Measurements from ENCODE around the gene KRTAP5-11. TPM values are rescaled to one million over a fixed set of nuclear protein-coding genes. Genes with fewer than 3 reads are reported as not detected.

KRTAP5-11 gene
- total and polyA plus RNA-seq, 2 donors (not counting 3 experiments of a cell fraction or from before 2014, with no cell fraction given), result not detected

DNA sequence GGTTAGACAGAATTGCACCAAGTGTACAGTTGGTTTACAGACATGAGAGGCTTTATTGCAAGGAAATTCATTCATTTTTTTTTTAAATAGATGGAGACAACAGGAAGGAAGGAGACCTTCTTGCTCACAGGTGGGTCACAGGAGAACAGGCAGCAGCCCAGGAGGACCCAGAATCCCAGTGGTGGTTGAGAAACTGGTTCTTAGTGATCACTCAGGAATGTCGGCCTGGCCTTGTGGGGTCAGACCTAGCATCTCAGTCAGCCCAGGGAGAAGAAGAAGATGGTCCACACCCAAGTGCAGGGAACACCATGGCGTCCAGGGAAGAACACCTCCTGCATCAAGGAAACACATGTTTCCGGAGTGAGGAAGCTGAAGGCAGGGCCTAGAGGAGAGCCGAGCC is 849 bp downstream of the KRTAP5-11 start:
- Histone ChIP-seq H3K9me3 (replicated peaks; ENCODE audit: control insufficient read depth, insufficient read depth, low read length) (no peaks in the 10 kb centered on the region), H3K4me2 (ENCODE audit: insufficient read depth, low read length) (no peak overlapping the region), H4K20me1 (replicated peaks; ENCODE audit: control insufficient read depth, extremely low read depth, insufficient read depth, low read length) (no peaks in the 10 kb centered on the region), H3K36me3 (ENCODE audit: control insufficient read depth in 2 of 2, extremely low read depth in 1 of 2, insufficient read depth in 2 of 2, low read length in 2 of 2) (no peaks in the 10 kb centered on the region), H3K27ac (ENCODE audit: insufficient read depth, low read depth, low read length) (no peak overlapping the region), H2AFZ (ENCODE audit: low read depth, low read length) (no peak overlapping the region), H3K9ac (replicated peaks; ENCODE audit: extremely low read depth, insufficient read depth, low read length) (no peak overlapping the region), H3K4me1 (ENCODE audit: control insufficient read depth, extremely low read depth, insufficient read depth, low read length) (no peaks in the 10 kb centered on the region), H3K4me3 (replicated peaks in 1 of 3; ENCODE audit: insufficient read depth in 1 of 3, low read depth in 1 of 3, low read length in 3 of 3) (no peak overlapping the region), H3K9me1 (replicated peaks; ENCODE audit: control insufficient read depth, extremely low read depth, insufficient read depth, low read length) (no peaks in the 10 kb centered on the region), H3K79me2 (ENCODE audit: control insufficient read depth, insufficient read depth, low read length) (no peaks in the 10 kb centered on the region), H3K27me3 (ENCODE audit: control insufficient read depth in 2 of 2, insufficient read depth in 2 of 2, low read length in 2 of 2) (no peaks in the 10 kb centered on the region)
- POLR2A ChIA-PET, result no interaction called here
- intact Hi-C loops (cut with micrococcal nuclease), result loop anchor here (10.0 kb wide), 1 partner anchor 97 kb away; no protein-coding TSS in a partner anchor
- no peak for FAIRE-seq
- CTCF ChIA-PET, result interaction anchor here (1.2 kb wide), 1 partner anchor 19 kb away, joined by 3 read pairs; no protein-coding TSS in a partner anchor
- dilution Hi-C loops (cut with MboI; ENCODE audit: extremely low pct_ligation_motif_present, low sequenced_read_pairs), result no loop called here
- no peak for TF ChIP-seq EZH2 (IDR thresholded peaks at IDR 0.05; ENCODE audit: borderline replicate concordance, low read depth, low read length, severe bottlenecking)
- TF ChIP-seq FOS (IDR thresholded peaks at IDR 0.05; ENCODE audit: borderline replicate concordance, insufficient read depth, low read length), result no peak
- no peak for TF ChIP-seq GATA2 (IDR thresholded peaks at IDR 0.05; ENCODE audit: insufficient read depth, insufficient read length, low read depth, low read length)
- TF ChIP-seq JUN (IDR thresholded peaks at IDR 0.05; ENCODE audit: borderline replicate concordance, insufficient read depth, insufficient read length, low read depth), result no peak
- no peak for TF ChIP-seq MAX (IDR thresholded peaks at IDR 0.05; ENCODE audit: insufficient read depth, insufficient read length)
- no peak for TF ChIP-seq CTCF (IDR thresholded peaks at IDR 0.05; ENCODE audit: extremely low read depth in 1 of 2, insufficient read depth in 1 of 2, low read depth in 1 of 2, low read length in 2 of 2)
- no peak for TF ChIP-seq POLR2AphosphoS5 (IDR thresholded peaks at IDR 0.05; ENCODE audit: insufficient read depth, low read depth, low read length)
- TF ChIP-seq MYC (IDR thresholded peaks at IDR 0.05; ENCODE audit: low read depth, low read length), result no peak
- no TSS peak for BruUV-seq (replicated peaks)
- DNase-seq (ENCODE audit: low read depth, low spot score), result no peak
